ENCODE results near the gene DBI.
"Not testable (repeated sequence)": the region's sequence is repeated elsewhere in the genome, so short reads cannot be mapped to it uniquely, and the experiment has no call there.

The DBI gene

GRCh38 chr2:119402106-119402505 lies 35.3 kb downstream of the DBI start:
- no peak for DNase-seq (ENCODE audit: low read depth in 3 of 3)

GRCh38 chr2:119402645-119403560 lies 36.1 kb downstream of the DBI start:
- DNase-seq (ENCODE audit: low read depth in 3 of 3): no peak

- not testable (repeated sequence) for DNase-seq (ENCODE audit: low read depth in 3 of 3)
Measured at GRCh38 chr2:119403618-119404017, 36.8 kb downstream of the DBI start.

GRCh38 chr2:119405151-119405550 lies 38.4 kb downstream of the DBI start:
- no peak for DNase-seq (ENCODE audit: low read depth in 3 of 3)

GRCh38 chr2:119407430-119408220 lies 40.8 kb downstream of the DBI start:
- no peak for DNase-seq (ENCODE audit: low read depth in 3 of 3)

GRCh38 chr2:119408221-119408619 lies 41.4 kb downstream of the DBI start:
- no peak for DNase-seq (ENCODE audit: low read depth in 3 of 3)

GRCh38 chr2:119409506-119409905 lies 42.7 kb downstream of the DBI start:
- no peak for DNase-seq (ENCODE audit: low read depth in 3 of 3)

- no peak for DNase-seq (ENCODE audit: low read depth in 3 of 3)
Measured at GRCh38 chr2:119414894-119415293, 48.1 kb downstream of the DBI start.

- DNase-seq (ENCODE audit: low read depth in 3 of 3): no peak
Measured at GRCh38 chr2:119415630-119416029, 48.9 kb downstream of the DBI start.

GRCh38 chr2:119416299-119416923 lies 49.6 kb downstream of the DBI start:
- no peak for DNase-seq (ENCODE audit: low read depth in 3 of 3)

GRCh38 chr2:119417908-119418307 lies 51.1 kb downstream of the DBI start:
- no peak for DNase-seq (ENCODE audit: low read depth in 3 of 3)

- DNase-seq (ENCODE audit: low read depth in 3 of 3): no peak
Measured at GRCh38 chr2:119419065-119419464, 52.3 kb downstream of the DBI start.

GRCh38 chr2:119419803-119420508 lies 53.2 kb downstream of the DBI start:
- no peak for DNase-seq (ENCODE audit: low read depth in 3 of 3)

- DNase-seq (ENCODE audit: low read depth in 3 of 3): no peak
Measured at GRCh38 chr2:119421304-119421703, 54.5 kb downstream of the DBI start.

GRCh38 chr2:119421741-119422140 lies 55.0 kb downstream of the DBI start:
- no peak for DNase-seq (ENCODE audit: low read depth in 3 of 3)

All from stimulated activated CD4-positive, alpha-beta T cell treated with anti-CD3 and anti-CD28 coated beads, TNF-alpha, amount 100 ng/mL, for 4 hours (primary cell).